Upper lobe of right lung (tissue), 1 donor: Measurements from ENCODE around the gene ALOX5. TPM values are rescaled to one million over a fixed set of nuclear protein-coding genes. Genes with fewer than 3 reads are reported as not detected.

ENCODE experiments used
- ATAC-seq: fragments of 200-7000 bp; cut with Tn5 transposase; one replicate; pipeline ENCODE4 v1.9.1; 2020; ENCODE audit warnings: mild to moderate bottlenecking, moderate library complexity
- DNase-seq: peaks from one replicate; pipeline ENCODE4 v3.0.0-alpha.2; 2020
- H3K27ac ChIP-seq: fragments of 200-600 bp; one replicate; pipeline ENCODE4 v1.8.0; 2022
- H3K27me3 ChIP-seq: fragments of 200-600 bp; one replicate; pipeline ENCODE4 v1.8.0; 2022; ENCODE audit warnings: mild to moderate bottlenecking
- H3K36me3 ChIP-seq: fragments of 200-600 bp; one replicate; pipeline ENCODE4 v1.8.0; 2022
- H3K4me1 ChIP-seq: fragments of 200-600 bp; one replicate; pipeline ENCODE4 v1.8.0; 2022
- H3K4me3 ChIP-seq: fragments of 200-600 bp; one replicate; pipeline ENCODE4 v1.8.0; 2022; ENCODE audit warnings: mild to moderate bottlenecking
- H3K9me3 ChIP-seq: fragments of 200-600 bp; one replicate; pipeline ENCODE4 v1.8.0; 2022
- intact Hi-C: fragments of 100-400 bp; cut with DNase I; formaldehyde crosslinking; loops from one replicate; pipeline ENCODE4 v1.11.0; 2022
- total RNA-seq: library from RNA; stranded (reverse); fragmentation: NEBNext Ultra II Directional; extraction: Animal tissue kit (Norgen Biotek cat#: 25700); gene quantifications from one replicate; pipeline ENCODE4 v1.2.1, GENCODE V29; 2021
- TF ChIP-seq, protein P1 (sequence below): fragments of 200-600 bp; IDR thresholded peaks from one replicate; pipeline ENCODE4 v1.8.0; 2022; ENCODE audit warnings: antibody characterized with exemption
- donor health status: DM: no; HTN: yes; CAD: no; lungs with severe emphysema.

Gene ALOX5
- total RNA-seq, 1 donor from 2014 or later = 128 TPM

DNA sequence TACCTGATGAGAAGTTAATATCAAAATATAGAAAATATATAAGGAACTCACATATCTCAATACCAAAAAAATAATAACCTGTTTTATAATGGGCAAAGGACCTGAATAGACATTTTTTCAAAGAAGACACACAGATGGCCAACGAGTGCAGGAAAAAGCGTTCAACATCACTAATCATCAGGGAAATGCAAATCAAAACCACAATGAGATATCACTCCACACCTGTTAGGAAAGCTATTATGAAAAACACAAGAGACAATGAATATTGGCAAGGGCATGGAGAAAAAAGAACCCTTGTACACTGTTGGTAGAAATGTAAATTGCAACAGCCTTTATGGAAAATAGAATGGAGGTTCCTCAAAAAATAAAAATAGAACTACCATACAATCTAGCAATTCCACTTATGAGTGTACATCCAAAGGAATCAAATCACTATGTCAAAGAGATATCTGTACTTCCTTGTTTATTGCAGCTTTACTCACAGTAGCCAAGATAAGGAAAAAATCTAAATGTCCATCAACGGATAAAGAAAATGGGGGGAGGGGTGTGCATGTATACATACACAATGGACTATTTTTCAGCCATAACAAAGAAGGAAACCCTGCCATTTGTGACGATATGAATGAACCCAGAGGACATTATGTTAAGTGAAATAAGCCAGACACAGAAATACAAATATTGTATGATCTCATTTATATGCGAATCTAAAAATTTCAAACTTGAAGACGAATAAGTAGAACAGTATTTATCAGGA, 3.6 kb upstream of the ALOX5 start:
- intact Hi-C loops = no loop called here
- TF ChIP-seq, protein P1, sequence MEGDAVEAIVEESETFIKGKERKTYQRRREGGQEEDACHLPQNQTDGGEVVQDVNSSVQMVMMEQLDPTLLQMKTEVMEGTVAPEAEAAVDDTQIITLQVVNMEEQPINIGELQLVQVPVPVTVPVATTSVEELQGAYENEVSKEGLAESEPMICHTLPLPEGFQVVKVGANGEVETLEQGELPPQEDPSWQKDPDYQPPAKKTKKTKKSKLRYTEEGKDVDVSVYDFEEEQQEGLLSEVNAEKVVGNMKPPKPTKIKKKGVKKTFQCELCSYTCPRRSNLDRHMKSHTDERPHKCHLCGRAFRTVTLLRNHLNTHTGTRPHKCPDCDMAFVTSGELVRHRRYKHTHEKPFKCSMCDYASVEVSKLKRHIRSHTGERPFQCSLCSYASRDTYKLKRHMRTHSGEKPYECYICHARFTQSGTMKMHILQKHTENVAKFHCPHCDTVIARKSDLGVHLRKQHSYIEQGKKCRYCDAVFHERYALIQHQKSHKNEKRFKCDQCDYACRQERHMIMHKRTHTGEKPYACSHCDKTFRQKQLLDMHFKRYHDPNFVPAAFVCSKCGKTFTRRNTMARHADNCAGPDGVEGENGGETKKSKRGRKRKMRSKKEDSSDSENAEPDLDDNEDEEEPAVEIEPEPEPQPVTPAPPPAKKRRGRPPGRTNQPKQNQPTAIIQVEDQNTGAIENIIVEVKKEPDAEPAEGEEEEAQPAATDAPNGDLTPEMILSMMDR = no peak

DNA sequence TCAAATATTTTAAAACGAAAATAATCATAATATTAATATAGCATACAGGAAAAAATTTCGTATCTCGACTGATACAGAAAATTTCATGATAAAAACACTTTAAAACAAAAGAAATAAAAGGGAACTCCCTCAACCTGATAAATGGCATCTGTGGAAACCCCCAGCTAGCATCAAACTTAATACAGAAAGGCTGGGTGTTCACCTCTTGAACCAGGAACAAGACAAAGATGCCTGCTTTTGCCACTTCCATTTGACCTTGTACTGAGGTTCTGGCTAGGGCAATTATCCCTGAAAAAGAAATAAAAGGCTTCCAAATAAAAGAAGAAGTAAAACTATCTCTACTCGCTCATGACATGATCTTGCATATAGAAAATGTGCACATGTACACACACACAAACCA, 2.5 kb upstream of the ALOX5 start:
- intact Hi-C loops = no loop called here
- Histone ChIP-seq H3K4me1 (peaks cover 11% of the 10 kb centered on the region), H3K27ac (no peak overlapping the region), H3K36me3 (no peaks in the 10 kb centered on the region), H3K9me3 (no peaks in the 10 kb centered on the region), H3K27me3 (peaks cover 16% of the 10 kb centered on the region), H3K4me3 (no peak overlapping the region)
- TF ChIP-seq, protein P1 = no peak
- no peak for ATAC-seq
- DNase-seq = no peak

More for the DNA sequence above, 3.6 kb upstream of the ALOX5 start:
- Histone ChIP-seq H3K4me1 (peaks cover 11% of the 10 kb centered on the region), H3K27me3 (peaks cover 9% of the 10 kb centered on the region), H3K27ac (no peak overlapping the region), H3K4me3 (no peak overlapping the region), H3K9me3 (no peaks in the 10 kb centered on the region), H3K36me3 (no peaks in the 10 kb centered on the region)
- DNase-seq (no peak), ATAC-seq (no peak)

DNA sequence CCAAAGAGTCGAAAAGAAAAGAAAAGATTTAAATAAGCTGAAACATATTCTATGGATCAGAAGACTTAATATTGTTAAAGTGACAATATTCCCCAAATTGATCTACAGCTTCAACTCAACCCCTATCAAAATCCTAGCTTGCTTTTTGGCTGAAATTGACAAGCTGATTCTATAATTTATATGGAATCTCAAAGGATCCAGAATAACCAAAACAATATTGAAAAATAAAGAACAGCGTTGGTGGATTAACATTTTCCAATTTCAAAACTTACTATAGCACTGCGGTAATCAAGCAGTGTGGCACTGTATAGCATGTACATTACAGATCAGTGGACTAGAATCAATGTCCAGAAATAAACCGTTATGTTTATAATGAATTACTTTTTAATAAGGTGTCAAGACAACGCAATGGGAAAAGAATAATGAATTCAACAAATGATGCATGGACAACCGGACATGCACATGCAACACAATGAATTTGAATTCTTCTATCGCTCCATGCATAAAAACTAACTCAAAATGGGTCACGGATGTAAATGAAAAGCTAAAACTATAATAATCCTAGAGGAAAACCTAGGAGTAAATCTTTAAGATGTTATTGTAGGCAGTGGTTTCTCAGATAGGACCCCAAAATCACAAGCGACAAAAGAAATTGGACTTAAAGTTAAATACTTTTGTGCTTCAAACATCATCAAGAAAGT, 1.6 kb upstream of the ALOX5 start:
- DNase-seq (no peak), ATAC-seq (no peak)
- Histone ChIP-seq H3K27me3 (peaks cover 16% of the 10 kb centered on the region), H3K4me1 (peaks cover 11% of the 10 kb centered on the region), H3K4me3 (no peak overlapping the region), H3K9me3 (no peaks in the 10 kb centered on the region), H3K27ac (no peak overlapping the region), H3K36me3 (no peaks in the 10 kb centered on the region)
- TF ChIP-seq, protein P1 = no peak
- intact Hi-C loops = no loop called here

DNA sequence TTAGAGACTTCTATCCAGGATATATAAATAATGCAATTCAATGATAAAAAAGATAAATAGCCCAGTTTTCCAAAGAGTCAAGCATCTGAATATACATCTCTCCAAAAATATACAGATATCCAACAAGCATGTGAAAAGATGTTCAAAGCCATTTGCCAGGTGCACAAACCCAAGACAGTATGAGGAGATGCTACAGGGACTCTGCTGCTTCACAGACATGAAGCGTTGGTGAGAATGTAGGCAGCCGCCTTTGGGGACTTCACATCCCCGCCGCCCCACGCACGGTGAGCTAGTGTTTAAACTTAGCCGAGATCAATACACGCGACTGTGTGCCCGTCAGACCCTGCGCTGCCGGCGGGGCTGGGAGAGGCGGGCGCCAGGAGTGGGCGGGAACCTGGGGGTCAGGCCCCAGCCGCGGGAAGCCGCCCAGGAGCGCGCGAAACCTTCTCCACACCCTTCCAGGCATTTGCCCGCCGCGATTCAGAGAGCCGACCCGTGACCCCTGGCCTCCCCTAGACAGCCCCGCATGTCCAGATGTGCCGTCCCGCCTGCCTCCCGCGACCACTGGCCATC, 927 bp upstream of the ALOX5 start:
- DNase-seq = peak; percentile 78
- Histone ChIP-seq H3K27ac (peak overlapping the region; percentile 20), H3K36me3 (no peaks in the 10 kb centered on the region), H3K4me3 (peak overlapping the region; percentile 44), H3K9me3 (no peaks in the 10 kb centered on the region), H3K27me3 (peaks cover 16% of the 10 kb centered on the region), H3K4me1 (peaks cover 11% of the 10 kb centered on the region)
- peak; percentile 49 for ATAC-seq
- TF ChIP-seq, protein P1 = no peak
- intact Hi-C loops = no loop called here

DNA sequence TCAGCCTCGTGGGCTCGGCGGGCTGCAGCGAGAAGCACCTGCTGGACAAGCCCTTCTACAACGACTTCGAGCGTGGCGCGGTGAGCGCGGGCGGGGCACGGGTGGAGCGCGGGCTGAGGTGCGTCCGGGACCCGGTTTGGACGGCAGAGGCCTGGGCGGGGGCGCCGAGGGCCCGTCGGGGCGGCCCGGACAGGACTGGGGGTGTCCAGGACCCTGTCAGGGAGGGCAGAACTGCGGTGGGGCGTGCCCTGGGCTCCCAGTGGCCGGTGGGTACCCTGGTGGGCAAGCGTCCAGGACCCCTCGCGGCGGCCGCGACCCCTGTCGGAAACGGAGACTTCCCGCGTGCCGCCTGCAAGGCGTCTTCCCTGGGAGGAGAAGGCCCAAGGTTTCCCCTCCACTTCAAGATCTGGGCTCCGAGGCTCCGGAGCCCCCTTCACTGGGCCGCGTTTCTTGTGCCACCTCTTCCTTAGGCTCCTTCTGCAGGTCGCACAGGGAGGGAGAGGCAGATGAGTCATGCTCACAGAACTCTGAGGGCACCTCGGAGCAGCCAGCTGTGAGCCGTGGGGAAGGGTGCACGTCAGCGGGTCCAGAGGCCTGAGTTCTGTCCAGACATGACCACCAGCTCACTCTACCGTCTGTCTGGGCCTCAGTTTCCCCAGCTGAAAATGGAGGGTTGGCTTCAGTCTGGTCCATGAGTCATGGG, 485 bp downstream of the ALOX5 start:
- H3K4me1 ChIP-seq = peaks cover 11% of the 10 kb centered on the region
- peaks cover 16% of the 10 kb centered on the region for H3K27me3 ChIP-seq
- peak overlapping the region; percentile 44 for H3K4me3 ChIP-seq
- ATAC-seq = peak; percentile 8
- DNase-seq = peak; percentile 72
- H3K27ac ChIP-seq = peak overlapping the region; percentile 71
- intact Hi-C loops = no loop called here
- no peaks in the 10 kb centered on the region for H3K36me3 ChIP-seq
- TF ChIP-seq, protein P1 = no peak
- no peaks in the 10 kb centered on the region for H3K9me3 ChIP-seq
